ENCODE data around the gene GPR180. TPM values are rescaled to one million over a fixed set of nuclear protein-coding genes. Genes with fewer than 3 reads are reported as not detected.
A peak's percentile ranks its signal among the peaks of the same experiment; 100 is the strongest.
"Not testable (repeated sequence)": the region's sequence is repeated elsewhere in the genome, so short reads cannot be mapped to it uniquely, and the experiment has no call there.

GPR180 gene
- polyA plus RNA-seq, 1 experiment: 8.6 TPM

DNA sequence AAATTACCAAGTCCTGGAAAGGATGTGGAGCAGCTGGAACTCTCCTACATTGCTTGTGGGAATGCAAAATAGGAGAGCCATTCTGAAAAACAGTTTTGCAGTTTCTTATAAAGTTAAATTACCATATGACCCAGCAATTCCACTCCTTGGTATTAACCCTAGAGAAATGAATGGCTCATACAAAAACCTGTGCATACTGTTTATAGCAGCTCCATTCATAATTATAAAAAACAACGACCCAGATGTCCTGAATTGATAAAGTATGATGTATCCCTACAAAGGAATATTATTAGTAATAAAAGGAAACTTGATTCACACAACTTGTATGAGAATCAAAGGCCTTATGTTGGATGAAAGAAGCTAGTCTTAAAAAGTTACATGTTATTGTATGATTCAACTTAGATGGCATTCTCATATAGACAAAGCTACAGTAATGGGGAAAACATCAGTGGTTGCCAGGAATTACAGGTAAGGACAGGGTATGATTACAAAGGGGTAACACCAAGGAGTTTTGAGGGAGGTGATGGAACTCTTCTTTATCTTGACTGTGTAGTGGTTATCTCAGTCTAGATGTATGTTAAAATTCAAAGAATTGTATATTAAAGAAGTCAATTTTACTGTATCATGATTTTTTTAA, 35.4 kb downstream of the GPR180 start:
- TF ChIP-seq, protein P1, sequence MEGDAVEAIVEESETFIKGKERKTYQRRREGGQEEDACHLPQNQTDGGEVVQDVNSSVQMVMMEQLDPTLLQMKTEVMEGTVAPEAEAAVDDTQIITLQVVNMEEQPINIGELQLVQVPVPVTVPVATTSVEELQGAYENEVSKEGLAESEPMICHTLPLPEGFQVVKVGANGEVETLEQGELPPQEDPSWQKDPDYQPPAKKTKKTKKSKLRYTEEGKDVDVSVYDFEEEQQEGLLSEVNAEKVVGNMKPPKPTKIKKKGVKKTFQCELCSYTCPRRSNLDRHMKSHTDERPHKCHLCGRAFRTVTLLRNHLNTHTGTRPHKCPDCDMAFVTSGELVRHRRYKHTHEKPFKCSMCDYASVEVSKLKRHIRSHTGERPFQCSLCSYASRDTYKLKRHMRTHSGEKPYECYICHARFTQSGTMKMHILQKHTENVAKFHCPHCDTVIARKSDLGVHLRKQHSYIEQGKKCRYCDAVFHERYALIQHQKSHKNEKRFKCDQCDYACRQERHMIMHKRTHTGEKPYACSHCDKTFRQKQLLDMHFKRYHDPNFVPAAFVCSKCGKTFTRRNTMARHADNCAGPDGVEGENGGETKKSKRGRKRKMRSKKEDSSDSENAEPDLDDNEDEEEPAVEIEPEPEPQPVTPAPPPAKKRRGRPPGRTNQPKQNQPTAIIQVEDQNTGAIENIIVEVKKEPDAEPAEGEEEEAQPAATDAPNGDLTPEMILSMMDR (IDR thresholded peaks at IDR 0.05; ENCODE audit: low read depth, low read length): no peak
- no peaks in the 10 kb centered on the region for H3K9me3 ChIP-seq (ENCODE audit: control insufficient read depth, insufficient read depth, low read length)
- ChIA-PET CTCF (interaction anchor here (0.6 to 1.5 kb wide), 3 partner anchors 17 to 57 kb away, joined by 3 to 4 read pairs (median 3); no protein-coding TSS in a partner anchor), POLR2A (no interaction called here)
- no peak overlapping the region for H3K4me3 ChIP-seq (ENCODE audit: low read depth, low read length)
- H3K27ac ChIP-seq (ENCODE audit: low read depth, low read length): no peak overlapping the region
- H3K27me3 ChIP-seq (ENCODE audit: control insufficient read depth, insufficient read depth, low read length): no peaks in the 10 kb centered on the region
- no peak for DNase-seq (ENCODE audit: low read depth, low spot score)

DNA sequence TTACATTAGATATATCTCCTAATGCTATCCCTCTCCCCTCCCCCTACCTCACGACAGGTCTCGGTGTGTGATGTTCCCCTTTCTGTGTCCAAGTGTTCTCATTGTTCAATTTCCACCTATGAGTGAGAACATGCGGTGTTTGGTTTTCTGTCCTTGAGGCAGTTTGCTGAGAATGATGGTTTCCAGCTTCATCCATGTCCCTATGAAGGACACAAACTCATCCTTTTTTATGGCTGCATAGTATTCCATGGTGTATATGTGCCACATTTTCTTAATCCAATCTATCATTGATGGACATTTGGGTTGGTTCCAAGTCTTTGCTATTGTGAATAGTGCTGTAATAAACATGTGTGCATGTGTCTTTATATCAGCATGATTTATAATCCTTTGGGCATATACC, 36.0 kb downstream of the GPR180 start:
- H3K4me3 ChIP-seq (ENCODE audit: low read depth, low read length); POLR2A ChIA-PET; H3K27me3 ChIP-seq (ENCODE audit: control insufficient read depth, insufficient read depth, low read length); H3K9me3 ChIP-seq (ENCODE audit: control insufficient read depth, insufficient read depth, low read length); H3K27ac ChIP-seq (ENCODE audit: low read depth, low read length); DNase-seq (ENCODE audit: low read depth, low spot score); CTCF ChIA-PET: not testable (repeated sequence)

DNA sequence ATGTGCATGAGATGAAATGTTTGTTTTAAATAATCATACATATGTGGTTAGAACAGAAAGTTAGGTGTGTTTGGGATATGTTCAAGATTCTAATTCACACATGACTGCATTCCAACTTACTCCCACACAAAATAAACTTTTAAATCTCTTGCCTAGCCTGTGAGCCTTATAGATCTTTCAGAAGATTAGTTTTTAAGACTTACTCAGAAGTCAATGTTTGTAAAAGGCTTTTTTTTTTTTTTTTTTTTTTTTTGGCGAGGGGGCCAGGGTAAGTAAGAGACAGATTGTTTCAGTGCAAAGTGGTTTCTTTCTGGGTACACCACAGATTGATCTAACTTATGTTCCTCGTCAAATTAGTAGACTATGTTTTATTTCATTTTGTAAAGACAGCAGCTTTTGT, 39.1 kb downstream of the GPR180 start:
- TF ChIP-seq, protein P1 (IDR thresholded peaks at IDR 0.05; ENCODE audit: low read depth, low read length): no peak
- ChIA-PET CTCF (no interaction called here), POLR2A (interaction anchor here (0.6 kb wide), 1 partner anchor 55 kb away, joined by 3 read pairs; no protein-coding TSS in a partner anchor)
- Histone ChIP-seq H3K27ac (ENCODE audit: low read depth, low read length) (no peak overlapping the region), H3K4me3 (ENCODE audit: low read depth, low read length) (no peak overlapping the region), H3K27me3 (ENCODE audit: control insufficient read depth, insufficient read depth, low read length) (no peaks in the 10 kb centered on the region), H3K9me3 (ENCODE audit: control insufficient read depth, insufficient read depth, low read length) (no peaks in the 10 kb centered on the region)
- DNase-seq (ENCODE audit: low read depth, low spot score): no peak

DNA sequence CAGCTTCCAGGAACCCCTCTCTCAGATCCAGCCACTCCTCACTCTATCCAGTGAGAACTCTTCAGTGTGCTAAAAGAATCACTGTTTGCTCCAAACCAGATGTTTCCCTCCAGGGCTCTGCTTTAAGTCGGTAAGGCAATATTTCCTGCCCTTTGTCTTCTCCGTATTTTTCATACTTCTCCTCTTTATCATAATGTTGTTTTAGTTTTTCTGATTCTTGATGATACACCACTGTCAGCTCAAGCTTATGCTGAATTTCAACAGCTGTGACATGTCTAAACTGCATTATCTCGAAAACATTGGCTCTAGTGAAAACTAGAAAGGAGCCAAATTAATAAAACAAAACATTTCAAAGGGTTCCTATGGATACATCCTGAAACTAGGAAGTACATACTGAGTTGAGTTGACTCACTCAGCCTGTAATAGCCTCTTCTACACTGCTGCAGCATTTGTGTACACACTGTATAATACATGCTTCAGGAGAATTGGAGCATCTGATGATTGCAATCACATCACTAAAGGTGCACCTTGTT, 39.8 kb downstream of the GPR180 start:
- ChIA-PET CTCF (interaction anchor here (0.9 to 1.7 kb wide), 3 partner anchors 15 to 33 kb away, joined by 3 to 9 read pairs (median 4); no protein-coding TSS in a partner anchor), POLR2A (interaction anchor here (0.7 kb wide), 1 partner anchor 12 kb away, joined by 3 read pairs; no protein-coding TSS in a partner anchor)
- H3K27me3 ChIP-seq (ENCODE audit: control insufficient read depth, insufficient read depth, low read length): no peaks in the 10 kb centered on the region

DNA sequence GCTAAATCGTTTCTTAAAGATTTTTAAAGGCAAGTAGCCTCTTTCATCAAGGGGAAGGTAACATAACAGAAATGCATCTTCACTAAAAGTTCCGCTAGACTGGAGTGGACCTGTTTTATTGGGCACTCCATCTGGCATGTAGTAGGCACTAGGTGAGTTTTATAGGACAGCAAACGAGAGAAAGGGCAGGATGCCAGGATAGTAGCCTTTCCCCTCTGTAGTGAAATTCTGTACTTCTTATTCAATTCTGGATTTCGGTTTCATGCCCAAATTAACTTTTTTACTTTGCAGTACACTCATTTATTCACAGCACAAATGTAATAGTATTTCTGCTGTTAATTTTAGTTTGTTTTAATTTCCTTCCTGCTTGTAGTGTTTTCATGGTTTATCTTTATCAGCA, 45.2 kb downstream of the GPR180 start:
- ChIA-PET POLR2A (no interaction called here), CTCF (no interaction called here)
- TF ChIP-seq, protein P1 (IDR thresholded peaks at IDR 0.05; ENCODE audit: low read depth, low read length): no peak
- DNase-seq (ENCODE audit: low read depth, low spot score): no peak
- Histone ChIP-seq H3K9me3 (ENCODE audit: control insufficient read depth, insufficient read depth, low read length) (no peaks in the 10 kb centered on the region), H3K27ac (ENCODE audit: low read depth, low read length) (no peak overlapping the region), H3K4me3 (ENCODE audit: low read depth, low read length) (no peak overlapping the region), H3K27me3 (ENCODE audit: control insufficient read depth, insufficient read depth, low read length) (no peaks in the 10 kb centered on the region)

More for the DNA sequence above, 39.8 kb downstream of the GPR180 start:
- peak overlapping the region; percentile 87 for H3K27ac ChIP-seq (ENCODE audit: low read depth, low read length)
- peak overlapping the region; percentile 23 for H3K4me3 ChIP-seq (ENCODE audit: low read depth, low read length)
- peak; percentile 67 for DNase-seq (ENCODE audit: low read depth, low spot score)
- TF ChIP-seq, protein P1 (IDR thresholded peaks at IDR 0.05; ENCODE audit: low read depth, low read length): no peak
- no peaks in the 10 kb centered on the region for H3K9me3 ChIP-seq (ENCODE audit: control insufficient read depth, insufficient read depth, low read length)
